HG03442 (cell line): ENCODE data around the gene ZNF469.

Experiments used
- ATAC-seq: cut with Tn5 transposase; IDR thresholded peaks from one replicate; pipeline ENCODE4 v1.9.1; 2021; ENCODE audit warnings: mild to moderate bottlenecking, moderate library complexity; ENCODE audit not compliant: unreplicated experiment

The ZNF469 gene

DNA sequence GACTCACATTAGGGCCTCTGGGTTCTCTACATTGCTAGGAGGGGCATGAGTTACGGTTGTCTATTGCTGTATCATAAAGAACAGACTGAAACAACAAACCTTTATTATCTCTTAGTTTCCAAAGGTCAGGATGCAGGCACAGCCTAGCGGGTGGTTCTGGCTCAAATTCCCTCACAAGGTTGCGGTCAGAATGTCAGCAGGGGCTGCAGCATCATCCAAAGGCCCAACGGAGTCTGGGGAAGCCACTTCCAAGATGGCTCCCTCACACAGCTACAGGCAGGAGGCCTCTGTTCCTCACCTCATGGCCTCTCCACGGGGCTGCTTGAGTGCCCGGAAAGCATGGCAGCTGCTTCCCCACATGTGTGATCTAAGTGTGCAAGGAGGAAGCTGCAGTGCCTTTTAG lies 40.7 kb downstream of the ZNF469 start:
- ATAC-seq, result no peak

DNA sequence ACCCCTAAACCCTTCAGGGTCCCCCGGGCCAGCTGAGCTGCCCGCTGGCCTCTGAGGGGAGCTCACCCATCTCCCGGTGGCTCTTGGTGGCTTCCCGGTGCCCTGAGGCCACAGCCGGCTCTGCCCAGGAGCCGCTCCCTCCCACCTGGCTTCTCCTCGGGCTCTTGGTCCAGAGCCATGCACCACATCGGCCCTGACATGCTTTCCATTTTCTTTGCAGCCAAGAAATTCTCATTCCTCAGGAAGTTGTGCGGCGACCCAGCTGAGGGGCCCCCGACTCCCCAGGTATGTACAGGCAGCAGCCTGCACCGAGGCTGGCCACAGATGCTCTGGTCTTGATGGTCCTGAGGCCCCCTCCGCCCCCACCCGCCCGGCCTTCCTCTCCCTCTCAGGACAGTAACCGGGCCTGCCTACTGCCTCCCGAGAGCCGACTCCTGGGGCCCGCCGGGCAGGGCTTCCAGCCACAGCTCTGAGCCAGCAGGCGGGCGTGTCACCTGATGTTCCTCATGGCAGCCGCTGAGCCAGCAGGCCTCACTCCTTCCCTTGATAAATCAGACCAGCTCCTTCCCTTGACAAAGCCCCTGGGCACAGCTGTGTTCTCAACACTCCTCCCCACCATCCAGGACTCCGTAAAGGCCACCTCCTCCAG lies 42.0 kb downstream of the ZNF469 start:
- no peak for ATAC-seq

DNA sequence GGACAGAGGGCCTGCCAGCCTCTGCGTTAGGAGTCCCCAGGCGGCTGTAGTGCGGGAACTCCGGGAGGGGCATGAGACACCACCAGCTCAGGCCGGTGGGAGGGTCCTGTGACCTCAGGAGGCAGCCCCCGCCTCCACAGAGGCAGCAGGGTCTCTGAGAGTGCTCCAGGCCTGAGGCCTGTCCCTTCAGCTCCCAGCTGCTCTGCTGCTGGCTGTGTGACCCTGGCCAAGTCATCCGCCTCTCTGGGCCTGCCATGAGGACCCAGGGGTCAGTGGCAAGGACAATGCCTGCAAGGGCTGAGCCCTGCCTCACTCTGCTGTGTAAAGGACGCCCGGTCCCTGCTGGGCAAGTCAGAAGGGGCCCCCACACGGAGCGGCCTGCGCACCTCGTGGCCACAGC lies 43.3 kb downstream of the ZNF469 start:
- ATAC-seq, result no peak

DNA sequence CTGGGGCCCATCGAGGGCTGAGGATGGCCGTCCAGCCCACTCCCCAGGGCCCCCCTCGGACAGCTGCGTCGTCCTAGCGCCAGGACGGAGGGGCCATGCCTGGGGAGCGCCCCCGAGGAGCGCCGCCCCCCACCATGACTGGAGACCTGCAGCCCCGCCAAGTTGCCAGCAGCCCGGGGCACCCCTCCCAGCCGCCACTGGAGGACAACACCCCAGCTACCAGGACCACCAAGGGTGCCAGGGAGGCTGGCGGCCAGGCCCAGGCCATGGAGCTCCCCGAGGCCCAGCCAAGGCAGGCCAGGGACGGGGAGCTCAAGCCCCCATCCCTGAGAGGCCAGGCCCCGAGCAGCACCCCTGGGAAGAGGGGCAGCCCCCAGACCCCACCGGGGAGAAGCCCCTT lies 44.6 kb downstream of the ZNF469 start:
- ATAC-seq, result no peak

DNA sequence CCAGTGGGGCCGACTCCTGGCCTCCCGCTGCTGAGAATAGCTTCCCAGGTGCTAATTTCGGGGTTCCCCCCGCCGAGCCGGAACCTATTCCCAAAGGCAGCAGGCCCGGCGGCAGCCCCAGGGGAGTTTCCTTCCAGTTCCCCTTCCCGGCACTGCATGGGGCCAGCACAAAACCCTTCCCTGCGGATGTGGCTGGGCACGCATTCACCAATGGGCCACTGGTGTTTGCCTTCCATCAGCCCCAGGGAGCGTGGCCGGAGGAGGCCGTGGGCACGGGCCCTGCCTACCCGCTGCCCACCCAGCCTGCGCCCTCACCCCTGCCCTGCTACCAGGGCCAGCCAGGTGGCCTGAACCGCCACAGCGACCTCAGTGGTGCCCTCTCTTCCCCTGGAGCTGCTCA lies 45.4 kb downstream of the ZNF469 start:
- no peak for ATAC-seq

DNA sequence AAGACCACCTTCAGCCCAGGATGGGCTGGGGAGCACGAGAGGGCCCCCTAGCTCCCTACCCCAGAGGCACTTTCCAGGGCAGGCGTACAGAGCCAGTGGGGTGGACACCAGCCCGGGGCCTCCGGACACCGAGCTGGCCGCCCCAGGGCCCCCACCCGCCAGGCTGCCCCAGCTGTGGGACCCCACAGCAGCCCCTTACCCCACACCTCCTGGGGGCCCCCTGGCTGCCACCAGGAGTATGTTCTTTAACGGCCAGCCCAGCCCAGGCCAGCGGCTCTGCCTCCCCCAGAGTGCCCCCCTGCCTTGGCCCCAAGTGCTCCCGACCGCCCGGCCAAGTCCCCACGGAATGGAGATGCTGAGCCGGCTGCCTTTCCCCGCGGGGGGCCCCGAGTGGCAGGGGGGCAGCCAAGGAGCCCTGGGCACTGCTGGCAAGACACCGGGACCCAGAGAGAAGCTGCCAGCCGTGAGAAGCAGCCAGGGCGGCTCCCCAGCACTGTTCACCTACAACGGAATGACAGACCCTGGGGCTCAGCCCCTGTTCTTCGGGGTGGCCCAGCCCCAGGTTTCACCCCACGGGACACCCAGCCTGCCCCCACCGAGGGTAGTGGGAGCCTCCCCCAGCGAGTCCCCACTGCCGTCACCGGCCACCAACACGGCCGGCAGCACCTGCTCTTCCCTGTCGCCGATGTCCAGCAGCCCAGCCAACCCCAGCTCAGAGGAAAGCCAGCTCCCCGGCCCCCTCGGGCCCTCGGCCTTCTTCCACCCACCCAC lies 46.0 kb downstream of the ZNF469 start:
- ATAC-seq, result no peak

DNA sequence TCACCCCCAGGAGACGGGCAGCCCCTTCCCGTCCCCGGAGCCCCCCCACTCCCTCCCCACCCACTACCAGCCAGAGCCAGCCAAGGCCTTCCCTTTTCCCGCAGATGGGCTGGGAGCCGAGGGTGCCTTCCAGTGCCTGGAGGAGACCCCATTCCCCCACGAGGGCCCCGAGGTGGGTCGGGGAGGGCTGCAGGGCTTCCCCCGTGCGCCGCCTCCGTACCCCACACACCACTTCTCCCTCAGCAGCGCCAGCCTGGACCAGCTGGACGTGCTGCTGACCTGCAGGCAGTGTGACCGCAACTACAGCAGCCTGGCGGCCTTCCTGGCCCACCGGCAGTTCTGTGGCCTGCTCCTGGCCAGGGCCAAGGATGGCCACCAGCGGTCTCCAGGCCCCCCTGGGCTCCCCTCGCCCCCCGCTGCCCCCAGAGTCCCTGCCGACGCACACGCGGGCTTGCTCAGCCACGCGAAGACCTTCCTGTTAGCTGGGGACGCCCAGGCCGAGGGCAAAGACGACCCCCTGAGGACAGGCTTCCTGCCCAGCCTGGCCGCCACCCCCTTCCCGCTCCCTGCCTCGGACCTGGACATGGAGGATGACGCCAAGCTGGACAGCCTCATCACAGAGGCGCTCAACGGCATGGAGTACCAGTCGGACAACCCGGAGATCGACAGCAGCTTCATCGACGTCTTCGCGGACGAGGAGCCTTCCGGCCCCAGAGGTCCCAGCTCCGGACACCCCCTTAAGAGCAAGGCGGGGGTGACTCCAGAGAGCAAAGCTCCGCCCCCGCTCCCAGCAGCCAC lies 46.8 kb downstream of the ZNF469 start:
- ATAC-seq, result no peak

DNA sequence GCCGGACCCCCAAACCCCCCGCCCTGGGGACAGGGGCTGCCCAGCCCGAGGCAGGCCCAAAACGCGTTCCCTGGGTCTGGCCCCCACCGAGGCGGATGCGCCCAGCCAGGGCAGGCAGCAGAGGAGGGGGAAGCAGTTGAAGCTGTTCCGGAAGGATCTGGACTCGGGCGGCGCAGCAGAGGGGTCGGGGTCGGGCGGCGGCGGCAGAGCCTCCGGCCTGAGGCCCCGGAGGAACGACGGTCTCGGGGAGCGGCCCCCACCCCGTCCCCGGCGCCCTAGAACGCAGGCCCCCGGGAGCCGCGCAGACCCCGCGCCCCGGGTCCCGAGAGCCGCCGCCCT lies 47.4 kb downstream of the ZNF469 start:
- no peak for ATAC-seq

DNA sequence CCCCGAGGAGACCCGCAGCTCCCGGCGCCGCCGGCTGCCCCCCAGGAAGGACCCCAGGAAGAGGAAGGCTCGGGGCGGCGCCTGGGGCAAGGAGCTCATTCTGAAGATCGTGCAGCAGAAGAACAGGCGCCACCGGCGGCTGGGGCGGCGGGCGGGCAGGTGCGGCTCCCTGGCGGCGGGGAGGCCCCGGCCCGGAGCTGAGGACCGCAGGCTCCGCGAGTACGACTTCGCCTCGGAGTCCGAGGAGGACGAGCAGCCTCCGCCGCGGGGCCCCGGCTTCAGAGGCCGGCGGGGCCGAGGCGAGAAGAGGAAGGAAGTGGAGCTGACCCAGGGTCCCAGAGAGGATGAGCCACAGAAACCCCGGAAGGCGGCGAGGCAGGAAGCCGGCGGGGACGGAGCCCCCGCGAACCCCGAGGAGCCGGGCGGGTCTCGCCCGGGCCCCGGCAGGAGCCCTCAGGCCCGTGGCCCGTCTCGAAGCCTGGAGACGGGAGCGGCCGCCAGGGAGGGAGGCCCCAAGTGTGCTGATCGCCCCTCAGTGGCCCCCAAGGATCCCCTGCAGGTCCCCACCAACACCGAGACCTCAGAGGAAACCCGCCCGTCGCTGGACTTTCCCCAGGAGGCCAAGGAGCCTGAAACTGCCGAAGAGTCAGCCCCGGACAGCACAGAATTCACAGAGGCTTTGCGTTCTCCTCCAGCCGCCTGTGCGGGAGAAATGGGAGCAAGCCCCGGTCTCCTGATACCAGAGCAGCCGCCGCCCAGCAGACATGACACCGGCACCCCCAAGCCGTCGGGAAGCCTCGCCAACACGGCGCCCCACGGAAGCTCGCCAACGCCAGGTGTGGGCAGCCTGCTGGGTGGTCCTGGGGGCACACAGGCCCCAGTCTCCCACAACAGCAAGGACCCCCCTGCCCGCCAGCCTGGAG lies 48.0 kb downstream of the ZNF469 start:
- ATAC-seq, result no peak

DNA sequence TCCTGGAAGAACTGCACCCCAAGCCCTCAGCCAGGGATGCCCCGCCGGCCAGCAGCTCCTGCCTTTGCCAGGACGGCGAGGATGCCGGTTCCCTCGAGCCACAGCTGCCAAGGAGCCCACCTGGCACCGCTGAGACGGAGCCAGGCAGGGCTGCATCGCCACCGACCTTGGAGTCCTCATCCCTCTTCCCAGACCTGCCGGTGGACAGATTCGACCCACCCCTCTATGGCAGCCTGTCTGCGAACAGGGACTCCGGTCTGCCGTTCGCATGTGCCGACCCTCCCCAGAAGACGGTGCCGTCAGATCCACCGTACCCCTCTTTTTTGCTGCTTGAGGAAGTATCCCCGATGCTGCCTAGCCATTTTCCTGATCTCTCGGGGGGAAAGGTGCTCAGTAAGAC lies 48.9 kb downstream of the ZNF469 start:
- ATAC-seq, result no peak

DNA sequence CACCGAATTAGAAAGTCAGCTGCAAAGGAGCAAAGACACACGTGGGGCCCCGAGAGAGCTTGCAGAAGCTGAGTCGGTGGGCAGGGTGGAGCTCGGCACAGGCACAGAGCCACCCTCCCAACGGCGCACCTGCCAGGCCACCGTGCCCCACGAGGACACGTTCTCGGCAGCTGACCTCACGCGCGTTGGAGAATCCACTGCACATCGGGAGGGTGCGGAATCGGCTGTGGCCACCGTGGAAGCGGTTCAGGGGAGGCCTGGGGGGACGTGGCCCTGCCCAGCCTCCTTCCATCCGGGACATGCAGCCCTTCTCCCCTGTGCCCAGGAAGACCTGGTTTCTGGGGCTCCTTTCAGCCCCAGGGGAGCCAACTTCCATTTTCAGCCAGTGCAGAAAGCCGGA lies 49.4 kb downstream of the ZNF469 start:
- no peak for ATAC-seq
